Activated naive CD8-positive, alpha-beta T cell treated with anti-CD3 and anti-CD28 coated beads, Interleukin-2, amount 50 U/mL, for 16 hours (primary cell): Measurements from ENCODE around the gene GPR39.

Experiments used
- DNase-seq: peaks from one replicate; pipeline ENCODE4 v3.0.0-alpha.2; 2020; ENCODE audit warnings: low read depth, low spot score

The GPR39 gene

GRCh38 chr2:132636346-132636745 lies 219.7 kb downstream of the GPR39 start:
- no peak for DNase-seq

- no peak for DNase-seq
These were observed 221.9 kb downstream of the GPR39 start for GRCh38 chr2:132638313-132639040.

GRCh38 chr2:132640116-132640515 lies 223.5 kb downstream of the GPR39 start:
- no peak for DNase-seq

- no peak for DNase-seq
These were observed 225.2 kb downstream of the GPR39 start for GRCh38 chr2:132641819-132642218.

- no peak for DNase-seq
These were observed 225.8 kb downstream of the GPR39 start for GRCh38 chr2:132642415-132642814.

- DNase-seq: no peak
These were observed 228.6 kb downstream of the GPR39 start for GRCh38 chr2:132645176-132645575.

GRCh38 chr2:132645722-132646539 lies 229.3 kb downstream of the GPR39 start:
- no peak for DNase-seq

GRCh38 chr2:132646540-132647108 lies 230.0 kb downstream of the GPR39 start:
- no peak for DNase-seq

GRCh38 chr2:132651115-132652045 lies 234.8 kb downstream of the GPR39 start:
- DNase-seq: no peak

- DNase-seq: no peak
These were observed 235.9 kb downstream of the GPR39 start for GRCh38 chr2:132652474-132652873.

- no peak for DNase-seq
These were observed 237.7 kb downstream of the GPR39 start for GRCh38 chr2:132654335-132654734.

GRCh38 chr2:132654968-132655367 lies 238.4 kb downstream of the GPR39 start:
- DNase-seq: no peak

- DNase-seq: no peak
These were observed 239.8 kb downstream of the GPR39 start for GRCh38 chr2:132656266-132656975.

GRCh38 chr2:132659331-132659730 lies 242.7 kb downstream of the GPR39 start:
- no peak for DNase-seq

GRCh38 chr2:132662732-132663131 lies 246.1 kb downstream of the GPR39 start:
- no peak for DNase-seq

GRCh38 chr2:132664096-132664495 lies 247.5 kb downstream of the GPR39 start:
- DNase-seq: no peak

- no peak for DNase-seq
These were observed 249.0 kb downstream of the GPR39 start for GRCh38 chr2:132665401-132666140.

GRCh38 chr2:132667706-132668105 lies 251.1 kb downstream of the GPR39 start:
- DNase-seq: no peak

GRCh38 chr2:132668189-132668823 lies 251.7 kb downstream of the GPR39 start:
- no peak for DNase-seq
